22Rv1 (cell line): ENCODE data around the gene GEMIN7.

Experiments
- H3K27ac ChIP-seq: fragments of 450-650 bp; 2 replicates; pipeline ENCODE4 v1.5.1; 2017
- ZFX ChIP-seq: fragments of 450-650 bp; IDR thresholded peaks from 2 replicates; pipeline ENCODE4 v1.6.1; 2017; ENCODE audit warnings: antibody characterized with exemption, borderline replicate concordance
- TF ChIP-seq, protein P1 (sequence below): fragments of 450-650 bp; IDR thresholded peaks from 2 replicates; pipeline ENCODE4 v1.5.1; 2017; ENCODE audit warnings: mild to moderate bottlenecking

GEMIN7 gene

DNA sequence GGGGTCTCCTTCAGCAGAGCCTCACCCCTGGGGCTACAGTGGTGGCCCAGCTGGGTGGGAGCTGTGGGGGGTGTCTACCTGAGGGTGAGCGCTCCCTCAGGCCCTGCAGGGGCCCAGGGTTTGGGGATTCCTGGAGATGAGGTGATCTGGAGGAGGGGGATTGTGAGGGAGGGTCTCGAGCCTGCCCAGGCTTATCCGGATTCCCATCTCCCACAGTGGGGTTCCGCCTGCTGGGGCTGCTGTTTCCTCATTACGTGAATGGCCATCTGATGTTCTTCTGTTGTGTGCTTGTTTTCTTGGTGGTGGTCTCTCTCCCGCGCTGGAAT is 18.4 kb downstream of the GEMIN7 start:
- H3K27ac ChIP-seq, result no peak overlapping the region
- TF ChIP-seq ZFX, result no peak
- TF ChIP-seq, protein P1, sequence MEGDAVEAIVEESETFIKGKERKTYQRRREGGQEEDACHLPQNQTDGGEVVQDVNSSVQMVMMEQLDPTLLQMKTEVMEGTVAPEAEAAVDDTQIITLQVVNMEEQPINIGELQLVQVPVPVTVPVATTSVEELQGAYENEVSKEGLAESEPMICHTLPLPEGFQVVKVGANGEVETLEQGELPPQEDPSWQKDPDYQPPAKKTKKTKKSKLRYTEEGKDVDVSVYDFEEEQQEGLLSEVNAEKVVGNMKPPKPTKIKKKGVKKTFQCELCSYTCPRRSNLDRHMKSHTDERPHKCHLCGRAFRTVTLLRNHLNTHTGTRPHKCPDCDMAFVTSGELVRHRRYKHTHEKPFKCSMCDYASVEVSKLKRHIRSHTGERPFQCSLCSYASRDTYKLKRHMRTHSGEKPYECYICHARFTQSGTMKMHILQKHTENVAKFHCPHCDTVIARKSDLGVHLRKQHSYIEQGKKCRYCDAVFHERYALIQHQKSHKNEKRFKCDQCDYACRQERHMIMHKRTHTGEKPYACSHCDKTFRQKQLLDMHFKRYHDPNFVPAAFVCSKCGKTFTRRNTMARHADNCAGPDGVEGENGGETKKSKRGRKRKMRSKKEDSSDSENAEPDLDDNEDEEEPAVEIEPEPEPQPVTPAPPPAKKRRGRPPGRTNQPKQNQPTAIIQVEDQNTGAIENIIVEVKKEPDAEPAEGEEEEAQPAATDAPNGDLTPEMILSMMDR, result no peak

DNA sequence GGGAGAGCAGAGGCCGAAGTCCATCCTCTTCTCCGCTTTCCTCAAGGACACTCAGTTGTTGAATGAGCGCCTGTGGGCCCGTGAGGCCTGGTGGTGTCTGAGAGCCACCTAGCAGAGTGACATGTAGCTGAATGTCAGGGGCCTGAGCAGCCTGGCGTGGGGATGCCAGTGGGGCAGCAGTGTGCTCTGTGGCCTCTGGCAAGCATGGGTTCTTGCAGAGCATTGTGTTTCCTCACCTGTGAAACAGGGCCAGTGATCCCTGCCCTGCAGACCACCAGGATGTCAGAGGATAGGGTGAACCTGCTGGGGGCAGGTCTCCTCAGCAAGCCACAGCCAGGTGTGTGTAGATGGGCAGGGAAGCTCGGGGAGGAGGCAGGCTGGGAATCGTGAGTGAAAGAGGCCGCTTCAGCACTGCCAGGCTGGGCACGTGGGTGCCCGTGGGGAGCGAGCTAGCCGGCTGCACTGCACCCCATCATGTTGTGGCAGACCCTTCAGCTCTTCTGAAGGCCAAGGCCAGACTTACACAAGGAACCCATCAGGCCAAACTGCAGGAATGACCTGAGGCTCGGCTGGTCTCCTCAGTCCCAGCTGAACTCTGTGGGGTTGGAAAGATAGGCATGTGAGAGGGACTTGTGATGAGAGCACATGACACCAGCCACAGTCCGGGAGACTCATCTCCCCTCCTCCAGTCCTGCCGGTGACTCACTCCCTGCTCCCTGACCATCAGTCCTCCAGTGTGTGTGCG is 18.9 kb downstream of the GEMIN7 start:
- H3K27ac ChIP-seq, result no peak overlapping the region
- no peak for TF ChIP-seq ZFX
- TF ChIP-seq, protein P1, result no peak

DNA sequence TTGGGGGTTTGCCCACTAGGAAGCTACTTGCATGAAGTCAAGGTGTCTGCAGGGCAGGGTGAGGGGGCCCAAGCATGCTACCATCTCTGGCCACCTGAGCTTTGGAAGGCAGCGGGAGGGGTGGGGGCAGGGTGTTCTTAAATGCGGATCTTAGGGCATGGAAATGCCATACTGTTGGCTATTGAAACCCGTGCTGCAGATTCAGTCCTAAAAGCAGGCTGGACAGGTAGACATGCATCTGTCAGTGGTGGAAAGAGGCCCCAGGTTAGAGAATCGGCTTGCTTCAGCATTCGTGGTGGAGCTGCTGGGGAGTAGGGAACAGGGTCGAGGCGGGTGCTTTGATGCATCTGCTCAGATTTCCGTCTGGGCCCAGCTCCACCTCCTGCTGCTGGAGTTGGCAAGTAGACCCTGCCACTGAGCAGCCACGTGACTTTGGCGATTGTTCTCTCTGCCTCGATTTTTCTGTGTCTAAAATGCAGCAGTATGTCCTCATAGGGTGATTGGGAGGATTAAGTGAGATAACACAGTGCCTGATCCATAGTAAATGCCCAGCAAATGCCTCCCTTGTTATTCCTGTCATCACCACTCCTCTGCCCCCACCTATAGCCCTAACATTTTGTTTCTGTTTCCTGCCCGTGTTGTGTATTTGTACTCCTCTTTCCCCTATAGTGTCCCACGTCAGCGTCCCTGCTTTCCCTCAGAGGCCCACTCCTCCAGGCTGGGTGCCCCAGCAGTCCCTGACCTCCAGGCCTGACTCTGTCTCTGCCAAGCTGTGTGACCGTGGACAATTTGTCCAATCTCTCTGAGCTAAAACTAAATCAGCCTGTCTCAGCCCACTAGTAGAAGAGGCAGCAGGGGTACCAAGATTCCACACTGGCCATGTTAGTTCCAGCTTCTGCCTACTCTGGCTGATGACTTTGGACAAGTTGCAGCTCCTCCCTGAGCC is 19.7 kb downstream of the GEMIN7 start:
- no peak overlapping the region for H3K27ac ChIP-seq
- TF ChIP-seq, protein P1, result no peak

DNA sequence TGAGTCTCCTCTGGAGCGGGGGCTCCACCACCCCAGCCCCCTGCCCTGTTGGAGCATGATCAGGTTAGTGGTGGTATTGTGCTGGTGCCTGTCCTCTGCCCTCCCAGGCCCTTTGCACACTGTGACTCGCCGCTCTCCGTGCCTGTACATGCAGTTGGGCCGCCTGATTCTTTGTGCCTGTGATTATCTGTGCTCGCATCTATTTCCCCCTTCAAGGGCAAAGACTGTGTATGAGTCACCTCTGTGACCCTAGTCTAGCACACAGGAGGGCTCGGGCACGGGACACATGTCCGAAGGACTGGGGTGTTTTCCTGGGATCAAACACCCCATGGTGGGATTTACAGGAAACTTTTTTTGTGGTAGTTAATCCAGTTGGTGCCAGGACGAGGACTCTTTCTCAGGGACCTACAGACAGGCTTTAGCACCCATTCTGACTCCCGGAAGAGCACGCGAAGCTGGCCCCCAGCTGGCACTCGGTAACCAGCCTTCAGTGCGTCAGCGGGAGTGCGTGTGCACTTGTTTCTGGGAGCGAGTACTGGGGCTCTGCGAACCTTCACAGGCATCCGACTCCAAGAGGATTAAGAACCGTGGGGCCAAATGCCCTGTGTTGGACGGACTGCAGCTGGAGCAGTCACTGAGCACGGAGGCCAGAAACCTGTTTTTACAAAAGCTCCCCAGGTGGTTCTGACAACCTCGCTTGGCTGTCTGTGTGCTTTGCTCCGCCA is 20.6 kb downstream of the GEMIN7 start:
- TF ChIP-seq, protein P1, result no peak
- TF ChIP-seq ZFX, result no peak
- no peak overlapping the region for H3K27ac ChIP-seq

DNA sequence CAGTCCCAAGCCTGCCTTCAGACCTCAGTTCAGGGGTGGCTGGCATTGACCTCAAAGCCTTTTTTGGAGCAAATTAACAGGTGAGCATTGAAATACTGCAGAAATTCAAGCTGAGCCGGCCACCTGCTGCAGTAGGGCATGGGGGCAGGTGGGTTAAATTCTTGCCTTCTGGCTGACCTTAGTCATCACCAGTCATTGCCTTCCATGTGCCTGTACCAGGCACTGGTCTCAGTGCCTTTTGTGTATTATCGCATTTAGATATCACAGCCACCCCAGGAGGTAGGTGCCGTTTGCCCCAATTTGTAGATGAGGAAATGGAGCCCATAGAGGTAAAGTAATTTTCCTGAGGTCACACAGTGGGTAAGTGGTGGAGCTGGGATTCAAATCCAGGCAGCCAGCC is 21.1 kb downstream of the GEMIN7 start:
- no peak overlapping the region for H3K27ac ChIP-seq
- TF ChIP-seq, protein P1, result no peak
- TF ChIP-seq ZFX, result no peak

DNA sequence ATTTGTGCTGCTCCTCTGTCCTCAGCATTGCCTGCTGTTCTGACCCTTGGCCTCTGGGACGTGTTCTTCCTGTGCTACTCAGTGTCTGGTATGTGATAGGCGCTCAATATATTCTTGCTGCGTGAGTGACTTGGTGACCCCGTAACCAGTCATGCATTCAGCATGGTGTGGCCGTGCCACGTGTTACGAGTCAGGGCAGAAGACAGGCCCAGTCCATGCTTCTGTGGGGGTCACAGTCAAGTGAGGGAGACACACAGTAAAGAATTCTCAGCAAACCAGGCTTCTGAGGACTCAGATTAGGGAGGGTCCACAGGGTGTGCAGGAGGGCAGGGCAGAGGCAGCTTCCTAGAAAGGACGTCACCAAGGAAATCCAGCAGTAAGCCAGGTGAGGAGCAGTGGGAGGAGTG is 21.8 kb downstream of the GEMIN7 start:
- TF ChIP-seq ZFX, result no peak
- TF ChIP-seq, protein P1, result no peak
- H3K27ac ChIP-seq, result no peak overlapping the region
